ENCODE results near the gene PLA2G4E.

The PLA2G4E gene

GRCh38 chr15:42009022-42009421 lies 11.8 kb downstream of the PLA2G4E start:
- in situ Hi-C loops (cut with HindIII; ENCODE audit: low pct_ligation_motif_present, low sequenced_read_pairs) = no loop called here
- TF ChIP-seq CTCF (IDR thresholded peaks at IDR 0.05; ENCODE audit: low read depth, low read length, missing control alignments) = no peak
- H3K27ac ChIP-seq = no peak overlapping the region
- no peak overlapping the region for H3K4me3 ChIP-seq (ENCODE audit: low read depth, low read length)
- no peaks in the 10 kb centered on the region for H3K36me3 ChIP-seq (replicated peaks)
- H3K27me3 ChIP-seq (replicated peaks) = peaks cover 2% of the 10 kb centered on the region
- no peak for DNase-seq

- in situ Hi-C loops (cut with HindIII; ENCODE audit: low pct_ligation_motif_present, low sequenced_read_pairs) = no loop called here
- no peak for DNase-seq
- H3K27me3 ChIP-seq (replicated peaks) = peaks cover 9% of the 10 kb centered on the region
These were observed 13.5 kb downstream of the PLA2G4E start for GRCh38 chr15:42007386-42007785.

DNA sequence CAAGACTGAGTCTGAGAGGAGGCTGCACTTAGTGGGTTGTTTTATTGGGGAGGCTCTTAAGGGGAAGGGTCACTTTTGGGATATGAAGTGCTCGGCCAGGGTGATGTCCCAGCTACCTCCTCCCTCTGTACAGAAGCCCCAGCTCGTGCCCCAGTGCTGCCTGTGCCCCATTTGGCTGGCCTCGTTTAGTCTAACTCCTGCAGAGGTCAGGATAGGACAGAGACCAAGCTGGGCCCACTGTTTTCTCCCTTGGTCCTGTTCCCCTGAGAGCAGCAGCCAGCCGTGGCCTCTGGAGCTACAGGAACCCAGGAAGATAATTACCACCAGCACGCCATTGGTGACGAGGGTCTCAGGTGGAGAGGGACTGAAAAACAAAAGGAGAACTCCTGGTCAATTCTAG lies 18.5 kb downstream of the PLA2G4E start:
- Histone ChIP-seq H3K27ac (no peak overlapping the region), H3K27me3 (replicated peaks) (peaks cover 12% of the 10 kb centered on the region), H3K36me3 (replicated peaks) (no peaks in the 10 kb centered on the region), H3K4me3 (ENCODE audit: low read depth, low read length) (no peak overlapping the region)
- in situ Hi-C loops (cut with HindIII; ENCODE audit: low pct_ligation_motif_present, low sequenced_read_pairs) = no loop called here
- DNase-seq = no peak
- TF ChIP-seq CTCF (IDR thresholded peaks at IDR 0.05; ENCODE audit: low read depth, low read length, missing control alignments) = no peak

More at GRCh38 chr15:42007386-42007785, 13.5 kb downstream of the PLA2G4E start:
- Histone ChIP-seq H3K27ac (no peak overlapping the region), H3K4me3 (ENCODE audit: low read depth, low read length) (no peak overlapping the region), H3K36me3 (replicated peaks) (no peaks in the 10 kb centered on the region)
- TF ChIP-seq CTCF (IDR thresholded peaks at IDR 0.05; ENCODE audit: low read depth, low read length, missing control alignments) = no peak

GRCh38 chr15:42001236-42001635 lies 19.6 kb downstream of the PLA2G4E start:
- Histone ChIP-seq H3K4me3 (ENCODE audit: low read depth, low read length) (no peak overlapping the region), H3K27ac (no peak overlapping the region), H3K27me3 (replicated peaks) (peaks cover 12% of the 10 kb centered on the region), H3K36me3 (replicated peaks) (no peaks in the 10 kb centered on the region)
- in situ Hi-C loops (cut with HindIII; ENCODE audit: low pct_ligation_motif_present, low sequenced_read_pairs) = no loop called here
- TF ChIP-seq CTCF (IDR thresholded peaks at IDR 0.05; ENCODE audit: low read depth, low read length, missing control alignments) = no peak
- DNase-seq = no peak

DNA sequence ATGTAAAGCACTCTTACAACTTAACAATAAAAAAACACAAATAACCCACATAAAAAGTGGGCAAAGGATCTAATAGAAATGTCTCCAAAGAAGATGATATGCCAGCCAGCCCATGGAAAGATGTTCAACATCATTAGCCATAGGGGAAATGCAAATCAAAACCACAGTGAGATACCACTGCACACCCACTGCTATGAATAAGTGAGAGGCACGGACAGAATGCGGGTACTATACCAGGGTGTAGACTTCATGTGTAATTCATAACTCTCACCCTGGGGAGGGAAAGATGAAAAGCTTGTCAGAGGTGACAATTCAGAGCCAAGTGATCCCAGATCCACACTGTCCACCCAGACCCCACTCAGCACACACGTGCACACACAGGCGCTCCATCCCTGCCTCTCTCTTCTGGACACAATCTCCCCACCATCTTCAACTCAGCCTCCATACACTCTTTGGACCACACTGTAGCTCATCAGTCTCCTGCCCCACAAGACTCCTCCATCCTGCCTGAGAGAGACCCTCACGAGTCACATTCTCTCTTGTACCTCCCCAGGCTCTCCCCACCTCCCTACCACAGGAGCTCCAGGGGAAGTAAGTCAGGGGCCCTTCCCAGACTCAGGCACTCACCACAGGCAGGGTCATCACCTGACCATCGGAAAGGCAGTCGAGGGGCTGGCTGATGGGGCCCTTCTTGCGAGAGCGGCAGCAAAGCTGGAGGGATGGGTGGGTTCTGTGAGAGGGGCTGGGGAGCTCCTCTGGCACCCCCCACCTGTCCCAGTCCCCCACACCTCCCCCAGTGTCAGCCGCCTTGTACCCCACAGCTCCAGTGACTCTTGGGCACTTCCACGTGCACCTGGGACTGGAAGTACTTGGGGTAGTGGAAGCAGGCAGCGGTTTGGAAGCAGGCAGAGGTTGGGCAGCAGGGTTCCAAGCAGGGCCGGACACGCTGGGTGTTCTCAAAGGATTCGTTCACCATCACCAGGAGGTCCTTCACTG lies 21.3 kb downstream of the PLA2G4E start:
- Histone ChIP-seq H3K36me3 (replicated peaks) (no peaks in the 10 kb centered on the region), H3K27me3 (replicated peaks) (peaks cover 12% of the 10 kb centered on the region), H3K4me3 (ENCODE audit: low read depth, low read length) (no peak overlapping the region), H3K27ac (no peak overlapping the region)
- in situ Hi-C loops (cut with HindIII; ENCODE audit: low pct_ligation_motif_present, low sequenced_read_pairs) = no loop called here
- DNase-seq = no peak
- no peak for TF ChIP-seq CTCF (IDR thresholded peaks at IDR 0.05; ENCODE audit: low read depth, low read length, missing control alignments)
